Mesendoderm (in vitro differentiated cells): Measurements from ENCODE around the gene ALB.

ENCODE experiments used
- DNase-seq: peaks from one replicate; pipeline ENCODE4 v3.0.0; 2013
- H2AK5ac ChIP-seq: 2 replicates; pipeline ENCODE4 v1.6.1; 2013; ENCODE audit warnings: low read length, inconsistent platforms
- H2BK120ac ChIP-seq: 2 replicates; pipeline ENCODE4 v1.6.1; 2013; ENCODE audit warnings: low read depth, mild to moderate bottlenecking, low read length, moderate library complexity, mixed read lengths
- H2BK15ac ChIP-seq: replicated peaks from 2 replicates; pipeline ENCODE4 v1.6.1; 2013; ENCODE audit warnings: low read depth, mild to moderate bottlenecking, moderate library complexity
- H2BK5ac ChIP-seq: 2 replicates; pipeline ENCODE4 v1.6.1; 2013; ENCODE audit warnings: low read length, inconsistent platforms
- H3K18ac ChIP-seq: 2 replicates; pipeline ENCODE4 v1.6.1; 2013; ENCODE audit warnings: mild to moderate bottlenecking, low read length, mixed read lengths
- H3K23ac ChIP-seq: one replicate; pipeline ENCODE4 v1.6.1; 2013; ENCODE audit warnings: low read length
- H3K27ac ChIP-seq: 2 replicates; pipeline ENCODE4 v1.5.1; 2013; ENCODE audit warnings: low read depth, mild to moderate bottlenecking, inconsistent platforms, low read length, moderate library complexity
- H3K27me3 ChIP-seq: 2 replicates; pipeline ENCODE4 v1.6.1; 2013; ENCODE audit warnings: low read length, control low read depth, mild to moderate bottlenecking, inconsistent platforms; ENCODE audit not compliant: insufficient read depth, poor library complexity
- H3K36me3 ChIP-seq: 2 replicates; pipeline ENCODE4 v1.6.1; 2013; ENCODE audit warnings: low read length, inconsistent platforms; ENCODE audit not compliant: control insufficient read depth, insufficient read depth
- H3K4ac ChIP-seq: one replicate; pipeline ENCODE4 v1.6.1; 2013; ENCODE audit warnings: low read depth, mild to moderate bottlenecking, low read length, moderate library complexity
- H3K4me1 ChIP-seq: 2 replicates; pipeline ENCODE4 v1.6.1; 2013; ENCODE audit warnings: low read depth, low read length, inconsistent platforms; ENCODE audit not compliant: control insufficient read depth
- H3K4me2 ChIP-seq: 2 replicates; pipeline ENCODE4 v1.6.1; 2013; ENCODE audit warnings: low read length
- H3K4me3 ChIP-seq: 2 replicates; pipeline ENCODE4 v1.5.1; 2013; ENCODE audit warnings: mild to moderate bottlenecking, low read length
- H3K56ac ChIP-seq: one replicate; pipeline ENCODE4 v1.6.1; 2013; ENCODE audit warnings: low read length
- H3K79me1 ChIP-seq: 2 replicates; pipeline ENCODE4 v1.6.1; 2013; ENCODE audit warnings: low read length, inconsistent platforms
- H3K79me2 ChIP-seq: 2 replicates; pipeline ENCODE4 v1.6.1; 2013; ENCODE audit warnings: mild to moderate bottlenecking, low read length; ENCODE audit not compliant: control insufficient read depth, insufficient read depth
- H3K9ac ChIP-seq: 2 replicates; pipeline ENCODE4 v1.6.1; 2013; ENCODE audit warnings: low read length, inconsistent platforms
- H4K5ac ChIP-seq: one replicate; pipeline ENCODE4 v1.6.1; 2013; ENCODE audit warnings: low read length
- H4K8ac ChIP-seq: one replicate; pipeline ENCODE4 v1.6.1; 2013; ENCODE audit warnings: low read depth, mild to moderate bottlenecking, control low read depth, low read length, moderate library complexity
- WGBS: extraction: QIAGEN DNeasy Blood & Tissue Kit; methylation state at CpG from one replicate; pipeline ENCODE4 v1.1.7; 2013; ENCODE audit warnings: low lambda C conversion rate, missing lambda C conversion rate; ENCODE audit not compliant: insufficient coverage; ENCODE audit errors: extremely low coverage; 5-methylcytosine and 5-hydroxymethylcytosine counted together

ALB gene

GRCh38 chr4:73419106-73420038 lies 15.3 kb downstream of the ALB start:
- H3K4ac ChIP-seq: no peak overlapping the region
- no peak overlapping the region for H2BK15ac ChIP-seq
- H3K4me3 ChIP-seq: no peak overlapping the region
- no peak overlapping the region for H2BK5ac ChIP-seq
- no peak overlapping the region for H4K8ac ChIP-seq
- H3K27ac ChIP-seq: no peak overlapping the region
- no peak overlapping the region for H3K18ac ChIP-seq
- H3K4me2 ChIP-seq: no peak overlapping the region
- no peak overlapping the region for H4K5ac ChIP-seq
- H3K36me3 ChIP-seq: no peaks in the 10 kb centered on the region
- no peaks in the 10 kb centered on the region for H3K4me1 ChIP-seq
- no peak overlapping the region for H2AK5ac ChIP-seq
- H3K56ac ChIP-seq: no peak overlapping the region
- H3K9ac ChIP-seq: no peak overlapping the region
- H2BK120ac ChIP-seq: no peak overlapping the region
- H3K79me2 ChIP-seq: no peaks in the 10 kb centered on the region
- H3K23ac ChIP-seq: no peak overlapping the region
- no peaks in the 10 kb centered on the region for H3K27me3 ChIP-seq
- DNase-seq: no peak
- no peaks in the 10 kb centered on the region for H3K79me1 ChIP-seq
- WGBS: no CpG with 5 or more reads among the region's 7 CpGs

- H3K23ac ChIP-seq: no peak overlapping the region
- no peak overlapping the region for H2BK15ac ChIP-seq
- H3K4me2 ChIP-seq: no peak overlapping the region
- H3K27ac ChIP-seq: no peak overlapping the region
- no peaks in the 10 kb centered on the region for H3K79me2 ChIP-seq
- H2AK5ac ChIP-seq: no peak overlapping the region
- no peaks in the 10 kb centered on the region for H3K27me3 ChIP-seq
- no peak overlapping the region for H3K4me3 ChIP-seq
- H3K56ac ChIP-seq: no peak overlapping the region
- no CpG with 5 or more reads among the region's 2 CpGs for WGBS
- H3K9ac ChIP-seq: no peak overlapping the region
- no peak overlapping the region for H3K18ac ChIP-seq
- H2BK5ac ChIP-seq: no peak overlapping the region
- no peak overlapping the region for H4K5ac ChIP-seq
- no peaks in the 10 kb centered on the region for H3K36me3 ChIP-seq
- no peaks in the 10 kb centered on the region for H3K4me1 ChIP-seq
- no peak for DNase-seq
- no peak overlapping the region for H4K8ac ChIP-seq
- no peaks in the 10 kb centered on the region for H3K79me1 ChIP-seq
- H3K4ac ChIP-seq: no peak overlapping the region
- no peak overlapping the region for H2BK120ac ChIP-seq
Observed at GRCh38 chr4:73420615-73421014, 16.5 kb downstream of the ALB start.

GRCh38 chr4:73421708-73422457 lies 17.8 kb downstream of the ALB start:
- Histone ChIP-seq H2AK5ac (no peak overlapping the region), H3K56ac (no peak overlapping the region), H3K23ac (no peak overlapping the region), H4K8ac (no peak overlapping the region), H4K5ac (no peak overlapping the region), H3K27ac (no peak overlapping the region), H3K27me3 (no peaks in the 10 kb centered on the region), H3K79me1 (no peaks in the 10 kb centered on the region), H3K9ac (no peak overlapping the region), H3K18ac (no peak overlapping the region), H2BK15ac (no peak overlapping the region), H3K79me2 (no peaks in the 10 kb centered on the region), H3K4me3 (no peak overlapping the region), H2BK120ac (no peak overlapping the region), H3K36me3 (no peaks in the 10 kb centered on the region), H3K4me2 (no peak overlapping the region), H3K4me1 (no peaks in the 10 kb centered on the region), H2BK5ac (no peak overlapping the region), H3K4ac (no peak overlapping the region)
- no peak for DNase-seq

GRCh38 chr4:73422458-73422752 lies 18.3 kb downstream of the ALB start:
- Histone ChIP-seq H3K27ac (no peak overlapping the region), H3K18ac (no peak overlapping the region), H2BK5ac (no peak overlapping the region), H2BK120ac (no peak overlapping the region), H2BK15ac (no peak overlapping the region), H3K4ac (no peak overlapping the region), H3K36me3 (no peaks in the 10 kb centered on the region), H3K79me1 (no peaks in the 10 kb centered on the region), H3K4me1 (no peaks in the 10 kb centered on the region), H4K5ac (no peak overlapping the region), H3K4me3 (no peak overlapping the region), H3K27me3 (no peaks in the 10 kb centered on the region), H4K8ac (no peak overlapping the region), H3K56ac (no peak overlapping the region), H3K9ac (no peak overlapping the region), H3K79me2 (no peaks in the 10 kb centered on the region), H2AK5ac (no peak overlapping the region), H3K4me2 (no peak overlapping the region), H3K23ac (no peak overlapping the region)
- WGBS: no CpG with 5 or more reads among the region's 4 CpGs
- DNase-seq: no peak

GRCh38 chr4:73423184-73423583 lies 19.1 kb downstream of the ALB start:
- no peak overlapping the region for H3K4me3 ChIP-seq

More at GRCh38 chr4:73423184-73423583, 19.1 kb downstream of the ALB start:
- Histone ChIP-seq H3K27ac (no peak overlapping the region), H3K56ac (no peak overlapping the region), H2AK5ac (no peak overlapping the region), H3K23ac (no peak overlapping the region), H2BK5ac (no peak overlapping the region), H3K4me2 (no peak overlapping the region), H4K5ac (no peak overlapping the region), H4K8ac (no peak overlapping the region), H3K4me1 (no peaks in the 10 kb centered on the region), H2BK15ac (no peak overlapping the region), H2BK120ac (no peak overlapping the region), H3K18ac (no peak overlapping the region), H3K79me2 (no peaks in the 10 kb centered on the region), H3K79me1 (no peaks in the 10 kb centered on the region), H3K27me3 (no peaks in the 10 kb centered on the region), H3K4ac (no peak overlapping the region), H3K9ac (no peak overlapping the region), H3K36me3 (no peaks in the 10 kb centered on the region)
- DNase-seq: no peak
